HG03565 (cell line): ENCODE measurements around the gene NELL1.

Source experiments
- ATAC-seq: cut with Tn5 transposase; IDR thresholded peaks from one replicate; pipeline ENCODE4 v1.9.1; 2021; ENCODE audit warnings: mild to moderate bottlenecking, moderate library complexity; ENCODE audit not compliant: unreplicated experiment

Gene NELL1

DNA sequence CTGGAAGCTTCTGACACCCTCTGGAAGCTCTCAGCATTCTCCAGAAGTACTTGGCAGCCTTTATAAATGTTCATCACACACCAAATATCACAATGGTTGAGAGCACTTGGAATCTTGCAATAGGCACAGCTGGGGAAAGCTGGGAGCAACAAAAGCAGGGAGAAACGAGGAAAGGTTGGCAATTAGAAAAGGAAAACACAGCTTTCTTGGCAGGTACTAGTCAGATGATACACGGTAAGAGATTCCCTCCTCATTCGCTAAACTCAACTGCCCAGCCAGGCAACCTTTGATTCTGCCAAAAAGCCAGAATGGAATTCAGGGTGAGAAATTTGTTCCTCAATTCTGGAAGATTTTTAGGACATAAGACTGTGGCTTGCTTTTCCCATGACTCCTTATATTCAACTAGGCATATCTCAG, 946.6 kb downstream of the NELL1 start:
- no peak for ATAC-seq

DNA sequence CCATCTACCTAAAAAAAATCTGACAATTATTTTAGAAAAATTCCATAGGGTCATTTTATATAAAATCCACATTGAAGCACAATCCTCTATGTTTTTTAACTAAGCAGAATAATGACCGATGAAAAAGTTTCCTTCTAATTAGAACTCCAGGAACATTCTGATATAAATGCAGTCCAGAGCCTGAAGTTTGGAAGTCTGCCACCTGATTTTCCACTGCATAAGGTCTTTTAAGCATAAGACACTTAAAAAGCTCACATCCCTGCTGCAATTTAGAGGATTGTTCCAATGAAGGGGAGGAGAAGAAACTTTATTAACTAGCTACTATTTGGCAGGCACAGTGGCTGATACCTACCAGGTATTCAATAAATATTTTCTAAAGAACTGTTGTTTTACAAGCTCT, 953.2 kb downstream of the NELL1 start:
- no peak for ATAC-seq

DNA sequence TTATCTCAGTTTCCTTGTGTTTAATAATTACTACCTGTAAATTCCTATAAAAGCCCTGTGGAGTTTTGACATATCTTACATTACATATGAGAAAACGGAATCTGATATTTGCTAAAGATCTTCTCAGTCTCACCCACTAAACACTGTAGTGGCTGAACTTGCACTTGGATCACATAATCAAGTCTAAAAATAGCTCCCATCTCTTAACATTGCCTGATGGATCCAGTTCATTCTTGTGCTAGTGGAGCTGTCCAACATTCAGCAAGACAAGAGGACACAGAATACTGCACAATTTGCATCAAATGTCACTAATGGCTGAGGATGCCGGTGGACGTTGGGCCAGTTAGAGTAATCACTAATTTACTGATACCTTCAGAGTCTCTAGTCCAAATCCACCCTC, 953.6 kb downstream of the NELL1 start:
- no peak for ATAC-seq
